Stimulated activated CD4-positive, alpha-beta T cell treated with anti-CD3 and anti-CD28 coated beads, Interleukin-4, amount 100 ng/mL, for 1 hour (primary cell): ENCODE measurements around the gene GSTO1.
"Not testable (repeated sequence)": the region's sequence is repeated elsewhere in the genome, so short reads cannot be mapped to it uniquely, and the experiment has no call there.

Experiments
- DNase-seq: peaks from one replicate; pipeline ENCODE4 v3.0.0-alpha.2; 2020

The GSTO1 gene

GRCh38 chr10:104254493-104255310 is at the start of gene GSTO1:
TSS of gene GSTO1 (plus strand) at chr10:104254892. CDS start at chr10:104254929, 37 bp downstream.
- peak; percentile 52 for DNase-seq

GRCh38 chr10:104208730-104209129 is 46.0 kb upstream of the GSTO1 start:
- no peak for DNase-seq

GRCh38 chr10:104209575-104210198 is 45.0 kb upstream of the GSTO1 start:
- peak; percentile 29 for DNase-seq

GRCh38 chr10:104216631-104217030 is 38.1 kb upstream of the GSTO1 start:
- no peak for DNase-seq

GRCh38 chr10:104218751-104219150 is 35.9 kb upstream of the GSTO1 start:
- no peak for DNase-seq

GRCh38 chr10:104220522-104220921 is 34.2 kb upstream of the GSTO1 start:
- no peak for DNase-seq

- no peak for DNase-seq
Observed at GRCh38 chr10:104223304-104223703, 31.4 kb upstream of the GSTO1 start.

- no peak for DNase-seq
Observed at GRCh38 chr10:104230490-104230889, 24.2 kb upstream of the GSTO1 start.

- DNase-seq = peak; percentile 100
Observed at GRCh38 chr10:104231784-104232612, 22.7 kb upstream of the GSTO1 start, which contains the start of gene CFAP43. TSS of gene CFAP43 (minus strand) at chr10:104232364. CDS start at chr10:104232246, 118 bp downstream.

GRCh38 chr10:104232613-104233102 is 22.0 kb upstream of the GSTO1 start:
- no peak for DNase-seq

- DNase-seq = no peak
Observed at GRCh38 chr10:104233817-104234216, 20.9 kb upstream of the GSTO1 start.

- no peak for DNase-seq
Observed at GRCh38 chr10:104234934-104235333, 19.8 kb upstream of the GSTO1 start.

- no peak for DNase-seq
Observed at GRCh38 chr10:104235801-104236200, 18.9 kb upstream of the GSTO1 start.

GRCh38 chr10:104240078-104240477 is 14.6 kb upstream of the GSTO1 start:
- no peak for DNase-seq

- no peak for DNase-seq
Observed at GRCh38 chr10:104242545-104242944, 12.1 kb upstream of the GSTO1 start.

- DNase-seq = not testable (repeated sequence)
Observed at GRCh38 chr10:104243009-104243408, 11.7 kb upstream of the GSTO1 start.

- DNase-seq = no peak
Observed at GRCh38 chr10:104243512-104243911, 11.2 kb upstream of the GSTO1 start.

GRCh38 chr10:104245066-104245632 is 9.5 kb upstream of the GSTO1 start:
- DNase-seq = no peak

- DNase-seq = no peak
Observed at GRCh38 chr10:104246976-104247375, 7.7 kb upstream of the GSTO1 start.

GRCh38 chr10:104247513-104248146 is 7.1 kb upstream of the GSTO1 start:
- DNase-seq = no peak

- DNase-seq = not testable (repeated sequence)
Observed at GRCh38 chr10:104248931-104249330, 5.8 kb upstream of the GSTO1 start.

GRCh38 chr10:104250371-104250770 is 4.3 kb upstream of the GSTO1 start:
- no peak for DNase-seq
